ENCODE results near the gene SLIT3.

GRCh38 chr5:169065400-169065799 is 235.5 kb downstream of the SLIT3 start:
- no peak for TF ChIP-seq CTCF (IDR thresholded peaks at IDR 0.05 in 4 of 5, conservative IDR thresholded peaks at IDR 0.05 in 1 of 5)
- TF ChIP-seq POLR2A (IDR thresholded peaks at IDR 0.05) = no peak

All from gastrocnemius medialis (tissue), 4 donors.